ENCODE data around the gene COMMD1.
"Not testable (repeated sequence)": the region's sequence is repeated elsewhere in the genome, so short reads cannot be mapped to it uniquely, and the experiment has no call there.

COMMD1 gene

GRCh38 chr2:62036229-62036628 is 130.8 kb downstream of the COMMD1 start:
- Histone ChIP-seq H3K4me1 (ENCODE audit: control insufficient read depth in 1 of 2, insufficient read depth in 2 of 2, low read length in 2 of 2) (peaks cover 0 to 5% of the 10 kb centered on the region in 2 donors), H3K36me3 (ENCODE audit: control insufficient read depth in 1 of 2, insufficient read depth in 2 of 2, low read length in 2 of 2) (no peaks in the 10 kb centered on the region), H3K27ac (ENCODE audit: low read length) (no peak overlapping the region), H3K27me3 (ENCODE audit: low read depth, low read length) (no peaks in the 10 kb centered on the region), H3K4me3 (ENCODE audit: low read depth in 1 of 2, low read length in 2 of 2) (no peak overlapping the region), H3K9me3 (ENCODE audit: control insufficient read depth in 1 of 2, low read length in 2 of 2) (no peaks in the 10 kb centered on the region)

- no peaks in the 10 kb centered on the region for H3K9me3 ChIP-seq (ENCODE audit: control insufficient read depth in 1 of 2, low read length in 2 of 2)
- H3K4me3 ChIP-seq (ENCODE audit: low read depth in 1 of 2, low read length in 2 of 2): no peak overlapping the region
- H3K27ac ChIP-seq (ENCODE audit: low read length): no peak overlapping the region
- H3K27me3 ChIP-seq (ENCODE audit: low read depth, low read length): no peaks in the 10 kb centered on the region
- H3K36me3 ChIP-seq (ENCODE audit: control insufficient read depth in 1 of 2, insufficient read depth in 2 of 2, low read length in 2 of 2): no peaks in the 10 kb centered on the region
- peaks cover 0 to 5% of the 10 kb centered on the region in 2 donors for H3K4me1 ChIP-seq (ENCODE audit: control insufficient read depth in 1 of 2, insufficient read depth in 2 of 2, low read length in 2 of 2)
Measured at GRCh38 chr2:62036761-62037250, 131.3 kb downstream of the COMMD1 start.

DNA sequence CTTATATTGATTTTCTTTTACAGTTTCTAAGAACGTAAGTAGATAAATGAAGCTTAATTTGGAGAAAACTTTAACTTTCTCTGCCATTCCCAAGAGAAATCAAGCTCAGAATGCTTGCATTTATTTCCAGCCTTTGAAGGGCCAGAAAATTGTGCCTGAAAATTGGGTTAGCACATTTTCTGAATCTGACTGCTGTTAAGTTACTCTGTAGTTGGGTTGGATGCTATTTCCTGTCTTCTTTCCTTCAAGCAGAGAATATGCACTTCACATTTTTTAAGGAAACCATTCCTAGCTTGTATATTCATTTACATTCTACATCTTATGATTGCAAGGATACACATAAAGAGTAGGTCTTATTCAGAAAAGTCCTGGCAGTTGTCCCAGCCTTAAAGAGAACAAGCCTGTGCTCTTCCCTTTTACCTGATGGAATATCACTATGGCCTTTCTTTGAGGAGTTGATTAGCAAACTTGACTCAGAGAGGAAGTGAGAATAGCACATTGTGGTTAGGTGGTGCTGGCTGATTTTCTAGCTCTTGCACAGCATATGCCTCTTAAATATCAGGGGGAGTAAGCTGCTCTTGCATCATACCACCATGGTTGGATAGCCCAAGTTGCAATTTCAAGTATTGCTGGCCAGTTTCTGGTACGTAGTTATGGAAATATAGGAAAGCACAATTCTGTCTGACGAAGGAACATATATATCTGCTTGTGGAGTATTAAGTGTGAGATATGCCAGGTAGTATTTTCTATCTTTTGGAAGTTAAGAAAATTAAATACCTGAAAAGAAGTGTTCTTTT is 133.7 kb downstream of the COMMD1 start:
- no peak overlapping the region for H3K4me3 ChIP-seq (ENCODE audit: low read depth in 1 of 2, low read length in 2 of 2)
- peaks cover 0 to 5% of the 10 kb centered on the region in 2 donors for H3K4me1 ChIP-seq (ENCODE audit: control insufficient read depth in 1 of 2, insufficient read depth in 2 of 2, low read length in 2 of 2)
- H3K27ac ChIP-seq (ENCODE audit: low read length): no peak overlapping the region
- no peaks in the 10 kb centered on the region for H3K36me3 ChIP-seq (ENCODE audit: control insufficient read depth in 1 of 2, insufficient read depth in 2 of 2, low read length in 2 of 2)
- H3K9me3 ChIP-seq (ENCODE audit: control insufficient read depth in 1 of 2, low read length in 2 of 2): no peaks in the 10 kb centered on the region
- no peaks in the 10 kb centered on the region for H3K27me3 ChIP-seq (ENCODE audit: low read depth, low read length)

DNA sequence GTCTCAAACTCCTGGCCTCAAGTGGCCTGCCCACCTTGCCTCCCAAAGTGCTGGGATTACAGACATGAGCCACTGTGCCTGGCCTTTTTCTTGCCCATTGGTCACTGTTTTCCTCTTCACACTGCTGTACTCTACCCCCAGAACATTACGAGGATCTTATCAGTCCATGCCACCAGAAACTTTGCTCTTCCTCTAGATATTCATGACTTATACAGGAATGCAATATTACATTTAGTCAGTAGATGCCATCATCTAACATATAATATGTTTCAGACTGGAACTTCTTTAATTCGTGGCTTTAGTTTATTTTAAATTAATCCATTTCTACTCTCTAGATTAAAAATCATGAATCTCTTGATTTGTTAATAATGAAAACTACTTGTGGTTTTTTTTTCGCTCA is 135.5 kb downstream of the COMMD1 start:
- H3K27ac ChIP-seq (ENCODE audit: low read length): no peak overlapping the region
- no peak overlapping the region for H3K4me3 ChIP-seq (ENCODE audit: low read depth in 1 of 2, low read length in 2 of 2)
- peaks cover 0 to 5% of the 10 kb centered on the region in 2 donors for H3K4me1 ChIP-seq (ENCODE audit: control insufficient read depth in 1 of 2, insufficient read depth in 2 of 2, low read length in 2 of 2)
- H3K27me3 ChIP-seq (ENCODE audit: low read depth, low read length): no peaks in the 10 kb centered on the region
- peaks cover 0 to 3% of the 10 kb centered on the region in 2 donors for H3K9me3 ChIP-seq (ENCODE audit: control insufficient read depth in 1 of 2, low read length in 2 of 2)
- H3K36me3 ChIP-seq (ENCODE audit: control insufficient read depth in 1 of 2, insufficient read depth in 2 of 2, low read length in 2 of 2): no peaks in the 10 kb centered on the region

DNA sequence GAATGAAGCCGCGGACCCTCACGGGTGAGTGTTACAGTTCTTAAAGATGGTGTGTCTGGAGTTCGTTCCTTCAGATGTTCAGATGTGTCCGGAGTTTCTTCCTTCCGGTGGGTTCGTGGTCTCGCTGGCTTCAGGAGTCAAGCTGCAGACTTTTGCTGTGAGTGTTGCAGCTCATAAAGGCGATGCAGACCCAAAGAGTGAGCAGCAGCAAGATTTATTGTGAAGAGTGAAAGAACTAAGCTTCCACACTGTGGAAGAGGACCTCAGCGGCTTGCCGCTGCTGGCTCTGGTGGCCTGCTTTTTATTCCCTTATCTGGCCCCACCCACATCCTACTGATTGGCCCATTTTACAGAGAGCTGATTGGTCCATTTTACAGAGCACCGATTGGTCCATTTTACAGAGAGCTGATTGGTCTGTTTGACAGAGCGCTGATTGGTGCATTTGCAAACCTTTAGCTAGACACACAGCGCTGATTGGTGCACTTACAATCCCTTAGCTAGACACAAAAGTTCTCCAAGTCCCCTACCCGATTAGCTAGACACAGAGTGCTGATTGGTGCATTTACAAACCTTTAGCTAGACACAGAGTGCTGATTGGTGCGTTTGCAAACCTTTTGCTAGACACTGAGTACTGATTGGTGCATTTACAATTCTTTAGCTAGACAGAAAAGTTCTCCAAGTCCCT is 136.4 kb downstream of the COMMD1 start:
- H3K4me1 ChIP-seq (ENCODE audit: control insufficient read depth in 1 of 2, insufficient read depth in 2 of 2, low read length in 2 of 2); H3K27ac ChIP-seq (ENCODE audit: low read length); H3K27me3 ChIP-seq (ENCODE audit: low read depth, low read length); H3K9me3 ChIP-seq (ENCODE audit: control insufficient read depth in 1 of 2, low read length in 2 of 2); H3K4me3 ChIP-seq (ENCODE audit: low read depth in 1 of 2, low read length in 2 of 2); H3K36me3 ChIP-seq (ENCODE audit: control insufficient read depth in 1 of 2, insufficient read depth in 2 of 2, low read length in 2 of 2): not testable (repeated sequence)

GRCh38 chr2:62042400-62042799 is 136.9 kb downstream of the COMMD1 start:
- Histone ChIP-seq H3K36me3 (ENCODE audit: control insufficient read depth in 1 of 2, insufficient read depth in 2 of 2, low read length in 2 of 2) (no peaks in the 10 kb centered on the region), H3K4me1 (ENCODE audit: control insufficient read depth in 1 of 2, insufficient read depth in 2 of 2, low read length in 2 of 2) (peaks cover 0 to 5% of the 10 kb centered on the region in 2 donors), H3K27ac (ENCODE audit: low read length) (no peak overlapping the region), H3K4me3 (ENCODE audit: low read depth in 1 of 2, low read length in 2 of 2) (no peak overlapping the region), H3K27me3 (ENCODE audit: low read depth, low read length) (no peaks in the 10 kb centered on the region), H3K9me3 (ENCODE audit: control insufficient read depth in 1 of 2, low read length in 2 of 2) (peaks cover 0 to 3% of the 10 kb centered on the region in 2 donors)

DNA sequence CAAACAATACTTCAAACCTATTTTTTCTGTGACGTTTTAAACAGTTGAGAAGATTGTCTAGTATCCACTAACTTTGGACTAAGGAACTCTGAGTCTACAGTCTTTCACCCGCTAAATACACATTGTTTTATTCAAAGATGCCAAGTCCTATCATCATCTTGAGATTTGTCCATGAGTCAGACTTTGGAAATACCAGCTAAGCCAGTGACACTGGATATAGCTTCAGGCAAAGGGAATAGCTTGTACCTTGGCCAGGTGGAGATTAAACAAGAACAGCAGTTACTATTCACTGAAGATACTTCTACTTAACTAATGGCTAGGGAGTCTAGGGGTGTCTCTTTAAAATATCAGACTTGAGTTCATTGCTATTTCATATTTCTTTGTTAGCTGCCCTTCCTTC is 137.5 kb downstream of the COMMD1 start:
- Histone ChIP-seq H3K4me3 (ENCODE audit: low read depth in 1 of 2, low read length in 2 of 2) (no peak overlapping the region), H3K27ac (ENCODE audit: low read length) (no peak overlapping the region), H3K27me3 (ENCODE audit: low read depth, low read length) (no peaks in the 10 kb centered on the region), H3K9me3 (ENCODE audit: control insufficient read depth in 1 of 2, low read length in 2 of 2) (peaks cover 0 to 3% of the 10 kb centered on the region in 2 donors), H3K36me3 (ENCODE audit: control insufficient read depth in 1 of 2, insufficient read depth in 2 of 2, low read length in 2 of 2) (no peaks in the 10 kb centered on the region), H3K4me1 (ENCODE audit: control insufficient read depth in 1 of 2, insufficient read depth in 2 of 2, low read length in 2 of 2) (peaks cover 0 to 5% of the 10 kb centered on the region in 2 donors)

- H3K4me1 ChIP-seq (ENCODE audit: control insufficient read depth in 1 of 2, insufficient read depth in 2 of 2, low read length in 2 of 2): no peaks in the 10 kb centered on the region
- H3K27me3 ChIP-seq (ENCODE audit: low read depth, low read length): no peaks in the 10 kb centered on the region
- H3K9me3 ChIP-seq (ENCODE audit: control insufficient read depth in 1 of 2, low read length in 2 of 2): peaks cover 0 to 3% of the 10 kb centered on the region in 2 donors
- H3K4me3 ChIP-seq (ENCODE audit: low read depth in 1 of 2, low read length in 2 of 2): no peak overlapping the region
- H3K27ac ChIP-seq (ENCODE audit: low read length): no peak overlapping the region
- no peaks in the 10 kb centered on the region for H3K36me3 ChIP-seq (ENCODE audit: control insufficient read depth in 1 of 2, insufficient read depth in 2 of 2, low read length in 2 of 2)
Measured at GRCh38 chr2:62045017-62045543, 139.6 kb downstream of the COMMD1 start.

DNA sequence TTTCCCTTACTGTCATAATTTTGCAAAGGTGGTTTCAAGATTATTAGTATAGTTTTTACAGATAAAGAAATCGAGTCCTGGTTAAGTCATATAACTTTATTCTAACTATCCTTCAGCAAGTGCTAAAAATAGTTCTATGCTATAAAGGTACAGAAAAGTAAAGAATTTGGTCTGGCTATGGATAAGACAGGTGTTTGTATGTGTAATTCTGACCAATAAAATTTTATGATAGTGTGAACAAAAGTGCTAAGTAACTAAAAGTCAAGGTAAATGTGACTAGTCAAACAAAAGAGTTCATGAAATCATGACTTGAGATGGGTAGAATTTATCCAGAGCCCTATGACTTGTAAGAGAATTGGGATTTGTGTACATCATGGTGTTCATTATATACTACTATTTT is 140.7 kb downstream of the COMMD1 start:
- no peaks in the 10 kb centered on the region for H3K36me3 ChIP-seq (ENCODE audit: control insufficient read depth in 1 of 2, insufficient read depth in 2 of 2, low read length in 2 of 2)

GRCh38 chr2:62050456-62051045 is 145.1 kb downstream of the COMMD1 start:
- Histone ChIP-seq H3K4me3 (ENCODE audit: low read depth in 1 of 2, low read length in 2 of 2) (no peak overlapping the region), H3K36me3 (ENCODE audit: control insufficient read depth in 1 of 2, insufficient read depth in 2 of 2, low read length in 2 of 2) (no peaks in the 10 kb centered on the region), H3K27me3 (ENCODE audit: low read depth, low read length) (no peaks in the 10 kb centered on the region), H3K4me1 (ENCODE audit: control insufficient read depth in 1 of 2, insufficient read depth in 2 of 2, low read length in 2 of 2) (no peaks in the 10 kb centered on the region), H3K9me3 (ENCODE audit: control insufficient read depth in 1 of 2, low read length in 2 of 2) (no peaks in the 10 kb centered on the region), H3K27ac (ENCODE audit: low read length) (no peak overlapping the region)

More for the DNA sequence above, 140.7 kb downstream of the COMMD1 start:
- Histone ChIP-seq H3K27me3 (ENCODE audit: low read depth, low read length) (no peaks in the 10 kb centered on the region), H3K27ac (ENCODE audit: low read length) (no peak overlapping the region), H3K4me3 (ENCODE audit: low read depth in 1 of 2, low read length in 2 of 2) (no peak overlapping the region), H3K9me3 (ENCODE audit: control insufficient read depth in 1 of 2, low read length in 2 of 2) (peaks cover 0 to 3% of the 10 kb centered on the region in 2 donors), H3K4me1 (ENCODE audit: control insufficient read depth in 1 of 2, insufficient read depth in 2 of 2, low read length in 2 of 2) (no peaks in the 10 kb centered on the region)

Data from muscle layer of duodenum (tissue), 2 donors.